Dedifferentiated amniotic fluid mesenchymal stem cell (primary cell): Measurements from ENCODE around the gene PTX4.

Source experiments
- DNase-seq: peaks from one replicate; pipeline ENCODE4 v3.0.0-alpha.2; 2016; ENCODE audit errors: extremely low spot score

Gene PTX4

GRCh38 chr16:1459967-1460366 lies 28.8 kb downstream of the PTX4 start:
- DNase-seq = no peak

DNA sequence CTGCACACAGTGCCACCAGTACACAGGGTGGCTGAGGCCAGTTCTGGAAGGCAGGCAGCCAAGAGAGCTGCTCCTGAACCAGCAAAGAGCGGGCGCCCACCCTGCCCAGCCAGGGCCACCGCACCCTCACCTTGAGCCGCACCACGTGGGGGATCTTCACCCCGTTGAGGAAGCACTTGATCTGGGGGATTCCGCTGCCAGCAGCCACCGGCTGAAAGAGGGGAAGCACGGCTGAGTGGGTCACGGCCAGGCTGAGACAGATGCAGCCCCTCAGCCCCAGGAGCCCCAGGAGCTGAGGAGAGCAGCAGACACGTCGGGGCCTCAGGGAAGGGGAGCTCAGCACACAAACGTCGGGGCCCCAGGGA lies 29.8 kb downstream of the PTX4 start:
- DNase-seq = no peak

- no peak for DNase-seq
Measured at GRCh38 chr16:1458336-1458976, 30.3 kb downstream of the PTX4 start.

GRCh38 chr16:1457489-1458245 lies 31.1 kb downstream of the PTX4 start:
- DNase-seq = no peak

DNA sequence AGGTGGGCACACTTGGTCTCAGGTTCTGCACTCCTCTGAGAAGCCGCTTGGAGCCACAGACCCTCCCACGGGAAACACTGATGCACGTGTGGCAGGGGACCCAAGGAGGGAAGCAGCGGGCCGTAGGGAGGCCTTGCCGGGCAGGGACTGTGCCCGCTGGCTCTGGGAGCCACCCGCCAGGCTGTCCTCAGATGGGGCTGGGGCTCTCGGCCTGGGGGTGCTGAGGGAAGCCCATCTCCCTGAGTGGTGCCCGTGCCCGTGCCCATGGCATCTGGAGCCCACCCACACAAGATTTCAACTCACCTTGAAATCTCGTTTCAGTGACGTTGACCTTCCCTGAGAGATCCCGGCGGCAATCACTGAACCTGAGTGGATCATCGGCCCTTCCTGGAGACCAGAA lies 31.8 kb downstream of the PTX4 start:
- DNase-seq = no peak

DNA sequence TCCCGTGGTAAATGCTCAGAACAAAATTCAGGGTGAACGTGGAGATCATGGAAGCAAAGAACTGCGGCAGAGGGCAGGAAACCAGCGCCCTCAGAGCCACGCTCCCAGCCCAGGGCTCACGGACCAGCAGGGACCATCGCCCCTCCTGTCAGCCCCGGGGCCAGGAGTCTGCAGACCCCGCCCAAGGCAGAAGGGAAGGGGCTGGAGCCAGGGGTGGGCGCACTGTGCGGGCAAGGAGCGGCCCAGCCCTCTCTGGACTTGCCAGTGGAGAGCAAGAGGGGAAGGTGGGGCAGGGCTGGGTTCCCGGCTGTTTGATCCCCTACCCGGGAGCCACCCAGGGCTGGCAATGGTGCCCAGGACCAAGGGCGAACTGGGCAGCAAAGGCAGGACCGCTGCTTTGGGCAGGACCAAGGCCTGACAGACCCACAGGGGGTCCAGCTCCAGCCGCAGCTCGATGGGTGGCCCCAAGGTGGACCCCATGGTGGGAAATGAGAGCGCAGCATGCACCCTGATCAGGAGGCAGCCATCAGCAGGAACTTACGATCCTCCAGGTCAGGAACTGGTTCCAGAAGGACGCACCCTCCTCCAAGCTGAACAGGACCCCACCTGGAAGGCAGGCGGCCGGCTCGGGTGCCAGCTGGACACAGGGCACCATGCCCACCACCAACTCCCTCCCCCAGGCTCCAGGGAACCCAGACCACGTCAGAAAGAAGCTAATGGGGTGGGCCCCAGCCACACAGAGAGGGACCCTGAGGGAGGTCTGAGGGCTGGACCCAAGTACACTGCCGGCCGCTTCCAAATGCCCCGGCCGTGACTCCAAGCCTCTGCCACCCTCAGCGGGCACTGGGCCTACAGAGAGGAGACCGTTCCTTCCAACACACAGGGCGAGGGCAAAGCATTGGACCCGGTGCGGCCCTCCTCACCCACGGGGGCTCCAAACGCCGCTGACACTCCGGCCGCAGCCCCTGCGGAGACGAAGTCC lies 33.3 kb downstream of the PTX4 start:
- DNase-seq = no peak

- no peak for DNase-seq
Measured at GRCh38 chr16:1454561-1454960, 34.2 kb downstream of the PTX4 start.

- no peak for DNase-seq
Measured at GRCh38 chr16:1453316-1453715, 35.4 kb downstream of the PTX4 start.

- no peak for DNase-seq
Measured at GRCh38 chr16:1452530-1452929, 36.2 kb downstream of the PTX4 start.

GRCh38 chr16:1451702-1452392 lies 36.9 kb downstream of the PTX4 start:
- no peak for DNase-seq

- no peak for DNase-seq
Measured at GRCh38 chr16:1450841-1451240, 37.9 kb downstream of the PTX4 start.

DNA sequence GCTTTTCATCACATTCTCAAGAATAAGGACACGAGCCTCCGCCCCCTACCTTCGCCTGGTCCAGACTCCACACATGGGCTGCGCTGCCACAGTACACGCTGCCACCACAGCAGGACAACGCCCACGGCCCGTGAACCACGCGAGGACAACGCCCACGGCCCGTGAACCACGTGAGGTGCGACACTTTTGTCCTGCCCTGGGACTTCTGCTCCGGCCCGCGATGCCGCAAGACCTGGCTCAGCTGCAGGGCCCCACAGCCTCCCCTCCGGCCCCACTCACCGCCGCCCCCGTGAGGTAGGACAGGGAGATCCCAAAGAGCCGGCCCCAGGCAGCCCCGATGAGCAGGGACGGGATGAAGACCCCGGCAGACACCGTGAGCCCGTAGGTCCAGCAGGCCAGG lies 38.5 kb downstream of the PTX4 start:
- no peak for DNase-seq

DNA sequence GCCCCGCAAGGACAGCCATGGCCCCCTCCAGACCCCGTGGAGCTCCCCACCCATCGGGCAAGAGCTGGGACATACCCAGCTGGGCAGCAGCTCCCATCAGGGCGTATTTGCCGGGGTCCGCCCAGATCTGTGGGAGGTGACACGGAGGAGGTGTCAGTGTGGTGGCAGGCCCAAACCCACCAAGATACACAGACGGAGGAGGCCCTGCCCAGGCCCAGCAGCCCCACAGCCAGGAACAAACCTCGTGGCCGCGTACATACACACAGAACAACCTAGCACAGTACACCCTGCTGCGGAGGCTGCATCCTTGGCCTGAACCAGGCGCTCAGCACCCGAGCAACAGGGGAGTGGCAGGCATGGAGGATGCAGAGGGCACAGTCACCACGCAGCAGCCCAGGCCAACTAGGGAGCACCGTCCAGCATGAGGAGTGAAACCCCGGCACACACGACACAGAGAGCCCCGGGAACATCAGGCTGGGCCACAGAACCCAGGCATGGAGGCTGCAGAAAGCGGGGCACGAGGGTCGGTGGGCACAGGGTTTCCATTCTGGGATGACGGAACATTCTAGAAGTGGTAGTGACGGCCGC lies 39.4 kb downstream of the PTX4 start:
- no peak for DNase-seq

- DNase-seq = no peak
Measured at GRCh38 chr16:1448536-1449116, 40.1 kb downstream of the PTX4 start.

GRCh38 chr16:1447965-1448364 lies 40.8 kb downstream of the PTX4 start:
- DNase-seq = no peak

- DNase-seq = no peak
Measured at GRCh38 chr16:1446296-1447080, 42.3 kb downstream of the PTX4 start.

DNA sequence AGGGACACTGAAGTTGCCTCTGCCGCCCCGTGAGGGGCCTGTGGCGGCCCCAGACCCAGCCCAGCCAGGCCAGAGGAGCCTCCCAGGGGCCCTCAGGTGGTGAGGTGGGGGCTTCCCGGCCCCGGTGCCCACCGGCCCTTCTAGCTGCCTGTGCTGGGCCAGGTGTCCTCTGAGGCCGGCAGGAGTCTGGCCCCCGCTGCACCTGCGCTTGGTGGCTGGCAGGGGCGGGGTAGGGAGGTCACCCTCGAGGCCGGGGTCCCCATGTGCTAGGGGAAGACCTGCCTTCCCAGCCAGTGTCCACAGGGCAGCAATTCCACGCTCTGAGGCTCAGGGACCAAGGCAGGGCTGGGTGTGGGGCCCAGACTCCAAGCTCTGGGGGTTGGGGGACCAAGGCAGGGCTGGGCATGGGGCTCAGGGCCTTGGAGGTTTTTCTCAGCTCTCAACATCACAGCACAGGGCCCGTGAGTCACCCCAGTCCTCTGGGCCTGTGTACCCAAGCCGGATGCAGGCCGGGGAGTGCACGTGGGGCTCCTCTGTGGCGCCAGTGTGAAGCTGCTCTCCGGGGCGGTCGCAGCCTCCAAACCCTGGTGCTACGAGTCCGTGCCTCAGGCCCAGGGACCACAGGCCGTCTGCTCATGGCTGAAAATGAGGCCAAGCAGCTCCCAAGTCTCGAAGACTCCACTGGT lies 43.1 kb downstream of the PTX4 start:
- DNase-seq = no peak

- DNase-seq = no peak
Measured at GRCh38 chr16:1444730-1445517, 43.8 kb downstream of the PTX4 start.
